ENCODE measurements around the gene KCNJ9.
"Not testable (repeated sequence)": the region's sequence is repeated elsewhere in the genome, so short reads cannot be mapped to it uniquely, and the experiment has no call there.

Gene KCNJ9

GRCh38 chr1:160081261-160081936 lies at the start of gene KCNJ9:
KCNJ9 (plus strand) TSS chr1:160081538; CDS start chr1:160084031, 2,493 bp downstream.
- DNase-seq, result peak; percentile 18

GRCh38 chr1:160032165-160032820 lies 49.0 kb upstream of the KCNJ9 start:
- peak; percentile 39 for DNase-seq

DNA sequence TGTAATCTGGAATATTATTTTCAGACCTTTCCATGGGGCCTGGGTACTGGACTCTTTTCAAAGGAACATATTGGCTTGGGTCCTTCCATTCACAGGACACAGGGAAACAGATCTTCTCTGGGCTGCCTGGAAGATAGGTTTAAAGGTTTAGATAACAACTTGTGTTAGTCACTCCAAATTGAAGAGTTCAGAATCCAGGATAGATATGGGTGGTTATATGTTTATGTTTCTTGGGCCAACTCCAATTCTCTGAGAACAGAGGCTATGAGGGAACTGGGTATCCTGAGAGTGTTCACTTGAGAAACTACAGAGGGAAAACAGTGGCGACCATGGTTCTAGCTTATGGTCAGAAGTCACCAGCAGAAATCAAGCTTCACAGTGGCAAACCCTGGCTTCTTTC lies 40.9 kb upstream of the KCNJ9 start:
- no peak for DNase-seq

DNA sequence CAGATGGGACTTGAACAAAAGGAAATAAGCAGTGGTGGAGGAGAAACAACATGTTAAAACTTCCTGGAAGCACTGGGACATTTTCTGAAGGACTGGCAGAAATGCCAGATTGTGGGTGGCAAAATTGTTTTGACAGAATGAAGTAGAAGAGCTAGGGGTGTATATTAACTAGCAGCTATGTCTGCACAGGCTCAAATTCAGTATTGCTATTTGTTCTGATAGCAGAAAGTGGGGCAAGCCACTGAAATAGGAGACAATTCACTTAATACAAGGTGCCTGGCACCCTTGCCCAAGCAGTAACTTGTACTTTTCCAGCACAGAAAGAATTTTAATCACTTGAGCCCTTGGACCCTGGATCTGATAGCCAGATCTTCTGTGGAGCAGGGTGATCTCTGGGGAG lies 37.8 kb upstream of the KCNJ9 start:
- no peak for DNase-seq

- DNase-seq, result no peak
These were observed 35.7 kb upstream of the KCNJ9 start for GRCh38 chr1:160045653-160046052.

GRCh38 chr1:160046494-160047110 lies 34.7 kb upstream of the KCNJ9 start:
- peak; percentile 99 for DNase-seq

GRCh38 chr1:160047111-160047991 lies 34.0 kb upstream of the KCNJ9 start:
- DNase-seq, result no peak

DNA sequence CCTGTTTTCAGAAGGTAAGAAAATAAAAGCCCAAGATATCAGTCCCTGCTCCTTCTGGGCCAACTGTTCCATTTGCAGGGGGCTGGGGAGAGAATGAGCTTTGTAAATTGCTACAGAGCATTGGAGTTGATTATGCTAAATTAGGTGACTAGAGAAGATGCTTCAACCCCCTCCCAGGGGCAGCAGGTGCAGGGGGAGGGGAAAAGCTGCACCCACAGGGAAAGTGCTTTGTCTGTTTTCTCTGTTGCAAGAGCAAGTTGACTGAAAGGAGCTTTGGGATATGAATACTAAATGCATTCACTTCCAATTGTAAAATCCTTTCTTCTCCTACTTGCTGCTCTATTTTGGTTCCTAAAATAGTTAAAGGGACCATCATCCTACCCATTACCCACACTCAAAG lies 33.0 kb upstream of the KCNJ9 start:
- no peak for DNase-seq

- DNase-seq, result peak; percentile 90
These were observed 32.2 kb upstream of the KCNJ9 start for GRCh38 chr1:160049101-160049500.

GRCh38 chr1:160050182-160050581 lies 31.2 kb upstream of the KCNJ9 start:
- not testable (repeated sequence) for DNase-seq

DNA sequence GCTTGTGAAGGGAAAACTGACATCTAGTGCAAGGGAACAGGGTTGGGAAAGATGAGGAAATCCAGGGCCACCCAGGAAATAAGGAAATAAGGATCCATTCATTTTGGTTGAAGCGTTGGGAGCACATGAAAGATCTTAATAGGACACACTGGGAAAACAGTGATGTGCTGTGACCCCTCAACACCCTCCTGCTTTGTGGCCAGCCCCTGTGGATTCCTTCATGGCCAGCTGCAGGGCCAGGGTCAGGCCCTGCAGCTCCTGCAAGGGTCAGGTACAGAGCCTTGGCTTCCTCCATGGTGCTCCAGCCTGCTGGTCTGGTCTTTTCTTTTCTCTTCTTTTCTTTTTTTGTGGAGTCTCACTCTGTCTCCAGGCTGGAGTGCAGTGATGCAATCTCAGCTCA lies 30.7 kb upstream of the KCNJ9 start:
- no peak for DNase-seq

DNA sequence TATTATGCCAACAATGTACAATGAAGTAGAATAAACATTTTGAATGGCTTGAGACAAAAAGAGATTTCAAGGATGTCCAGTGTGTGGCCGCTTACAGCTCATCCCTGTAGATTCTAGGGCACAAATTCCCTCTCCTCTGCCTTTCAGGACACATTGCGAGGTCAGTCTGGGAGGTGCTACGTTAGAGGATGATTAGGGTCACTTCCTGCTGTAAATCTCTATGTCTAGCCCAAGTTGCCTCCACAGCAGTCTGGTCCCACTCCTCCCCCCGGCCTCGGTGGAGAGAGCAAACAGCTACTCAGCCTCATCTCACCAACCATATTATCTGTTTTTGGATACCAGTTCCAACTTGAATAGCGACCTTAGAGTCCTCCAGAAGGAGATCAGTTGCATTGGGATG lies 28.4 kb upstream of the KCNJ9 start:
- DNase-seq, result no peak

- DNase-seq, result no peak
These were observed 27.6 kb upstream of the KCNJ9 start for GRCh38 chr1:160053548-160054365.

DNA sequence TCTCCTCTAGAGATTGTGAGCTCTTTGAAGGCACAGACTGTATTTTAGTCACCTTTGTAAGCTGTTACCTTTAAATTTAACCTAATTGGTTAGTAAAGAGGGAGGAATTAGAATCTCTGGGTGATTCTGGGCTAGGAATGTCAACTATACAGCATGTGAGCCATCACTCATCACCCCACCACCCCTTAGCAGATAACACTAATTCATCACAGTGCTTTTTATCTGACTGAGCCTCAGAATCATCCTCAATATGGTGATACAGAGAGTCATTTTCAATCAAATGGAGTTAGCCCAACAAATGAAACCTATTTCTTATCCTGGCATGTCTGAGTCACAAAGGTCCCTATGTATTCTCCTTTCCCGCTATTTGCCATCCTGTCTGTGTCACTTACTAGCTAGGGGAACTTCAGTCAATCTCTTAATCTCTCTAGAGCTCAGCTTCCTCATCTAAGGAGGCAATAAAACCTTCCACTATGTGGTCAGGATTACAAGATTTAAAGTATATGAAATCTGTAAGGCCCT lies 24.6 kb upstream of the KCNJ9 start:
- no peak for DNase-seq

GRCh38 chr1:160058087-160058486 lies 23.3 kb upstream of the KCNJ9 start:
- DNase-seq, result no peak

- DNase-seq, result no peak
These were observed 19.7 kb upstream of the KCNJ9 start for GRCh38 chr1:160061369-160062229.

- DNase-seq, result no peak
These were observed 19.2 kb upstream of the KCNJ9 start for GRCh38 chr1:160062230-160062532.

- DNase-seq, result no peak
These were observed 18.2 kb upstream of the KCNJ9 start for GRCh38 chr1:160063176-160063575.

DNA sequence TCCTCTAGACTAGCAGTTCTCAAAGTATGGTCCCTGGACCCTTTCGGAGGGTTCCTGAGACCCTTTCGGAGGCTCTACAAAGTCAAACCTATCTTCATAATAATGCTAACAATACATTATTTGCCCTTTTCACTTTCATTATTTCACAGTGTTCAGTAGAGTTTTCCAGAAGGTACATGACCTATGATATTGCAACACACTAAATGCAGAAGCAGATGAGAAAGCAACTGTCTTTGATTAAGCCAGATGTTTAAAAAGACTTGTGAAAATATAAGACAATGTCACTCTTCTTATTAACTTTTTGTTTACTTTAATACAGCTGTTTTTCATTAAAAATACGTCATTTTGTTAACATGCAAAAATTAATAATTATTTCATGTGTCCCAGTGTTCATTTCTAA lies 17.2 kb upstream of the KCNJ9 start:
- DNase-seq, result no peak

DNA sequence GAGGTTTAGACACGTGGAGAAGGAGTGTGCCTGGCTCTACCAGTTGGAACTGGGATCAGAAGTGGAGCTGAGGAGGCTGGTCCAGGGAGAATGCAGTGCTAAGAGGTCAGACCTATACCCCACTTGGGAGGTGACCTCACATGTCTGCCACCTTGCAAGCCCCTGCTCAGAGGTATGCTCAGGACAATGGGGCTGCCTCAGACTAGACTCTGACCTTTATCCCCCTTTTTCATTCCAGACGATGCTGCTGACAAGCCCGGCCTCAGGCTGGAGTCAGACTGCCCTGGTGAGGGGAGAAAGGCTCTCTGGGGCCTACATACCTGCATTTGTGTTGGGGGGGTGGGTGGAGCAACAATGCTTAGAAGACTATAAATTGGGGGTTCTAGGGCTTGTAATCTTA lies 16.6 kb upstream of the KCNJ9 start:
- no peak for DNase-seq

Data from hematopoietic multipotent progenitor cell treated with erythropoietin and hydrocortisone succinate and interleukin-3 and kit ligand, for 4 days (in vitro differentiated cells).